Iris pigment epithelial cell (primary cell): ENCODE data around the gene TBC1D1.

Source experiments
- DNase-seq: peaks from one replicate; pipeline ENCODE4 v3.0.0-alpha.2; 2011; ENCODE audit warnings: low read depth

TBC1D1 gene

GRCh38 chr4:38176165-38176564, 285.3 kb downstream of the TBC1D1 start:
- DNase-seq, result no peak

- DNase-seq, result no peak
Observed at GRCh38 chr4:38177035-38177546, 286.2 kb downstream of the TBC1D1 start.

DNA sequence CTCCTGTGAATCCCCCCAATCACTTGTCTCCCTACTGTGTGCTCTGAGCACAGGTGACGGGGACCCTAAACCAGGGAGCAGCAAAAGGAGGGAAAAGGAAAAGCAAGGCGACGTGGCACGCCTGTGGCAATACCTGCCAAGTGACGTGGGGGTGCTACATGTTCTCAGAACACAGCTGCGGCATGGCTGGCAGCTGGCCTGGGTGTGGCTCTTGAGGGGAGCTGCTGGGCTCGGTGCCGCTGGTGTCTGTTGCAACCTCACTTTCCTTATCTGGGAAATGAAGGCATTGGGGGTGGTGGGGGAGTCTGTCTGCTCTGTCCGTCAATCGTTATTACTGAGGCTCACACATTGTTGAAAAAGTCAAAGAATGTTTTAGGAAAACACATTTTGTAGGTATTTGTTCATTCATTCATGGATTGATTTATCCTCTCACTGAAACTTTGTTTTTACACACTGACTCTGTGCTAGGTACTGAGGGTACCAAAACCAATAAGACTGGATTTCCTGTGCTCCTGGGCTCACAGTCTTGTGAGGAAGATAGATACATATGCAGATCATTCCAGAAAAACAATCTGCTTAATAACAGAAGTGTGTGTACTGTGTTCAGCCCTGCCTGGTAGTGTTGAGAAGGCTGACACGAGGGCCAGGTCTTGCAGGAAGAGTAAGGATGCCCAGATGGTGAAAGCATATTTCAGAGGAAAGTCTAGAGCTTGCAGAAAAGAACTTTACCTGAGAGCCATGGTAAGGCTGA, 286.9 kb downstream of the TBC1D1 start:
- DNase-seq, result no peak

GRCh38 chr4:38178392-38178995, 287.6 kb downstream of the TBC1D1 start:
- no peak for DNase-seq

GRCh38 chr4:38179690-38180377, 288.9 kb downstream of the TBC1D1 start:
- peak; percentile 60 for DNase-seq

DNA sequence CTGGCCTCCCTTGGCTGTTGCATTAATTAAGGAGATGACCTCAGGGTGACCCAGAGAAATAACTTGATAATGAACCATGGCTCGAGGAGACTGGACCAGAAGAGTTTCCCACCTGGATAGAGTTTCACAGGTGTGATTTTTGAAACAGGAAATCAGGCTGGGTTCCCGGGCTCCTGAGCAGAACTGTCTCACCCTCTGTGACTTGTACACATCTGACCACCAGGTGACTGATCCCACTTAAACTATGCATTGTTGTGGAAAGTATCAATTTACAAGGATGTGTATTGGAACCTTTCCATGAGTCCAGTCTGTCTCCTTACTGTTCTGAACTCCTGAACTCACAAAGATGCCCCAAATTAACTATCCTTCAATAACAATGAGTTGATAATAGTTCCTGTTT, 289.6 kb downstream of the TBC1D1 start:
- no peak for DNase-seq

DNA sequence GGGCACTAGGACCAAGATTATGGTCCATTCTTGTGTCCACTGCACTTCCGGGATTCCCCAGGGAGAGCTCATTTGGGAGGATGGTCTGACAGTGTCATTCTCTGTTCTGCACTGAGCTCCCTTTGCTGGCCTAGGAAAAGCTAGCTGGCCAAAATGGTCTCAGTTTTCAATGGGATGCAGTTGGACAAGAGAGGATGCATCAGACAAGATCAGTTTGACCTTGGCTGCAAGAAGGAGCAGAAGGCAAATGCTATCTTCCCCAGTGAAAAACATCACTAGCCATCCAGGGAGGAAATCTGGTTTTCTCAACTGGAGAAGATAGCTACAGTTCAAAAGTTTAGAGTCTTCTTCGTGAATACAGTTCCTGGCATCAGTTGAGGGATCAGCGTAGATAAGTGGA, 290.4 kb downstream of the TBC1D1 start:
- no peak for DNase-seq

DNA sequence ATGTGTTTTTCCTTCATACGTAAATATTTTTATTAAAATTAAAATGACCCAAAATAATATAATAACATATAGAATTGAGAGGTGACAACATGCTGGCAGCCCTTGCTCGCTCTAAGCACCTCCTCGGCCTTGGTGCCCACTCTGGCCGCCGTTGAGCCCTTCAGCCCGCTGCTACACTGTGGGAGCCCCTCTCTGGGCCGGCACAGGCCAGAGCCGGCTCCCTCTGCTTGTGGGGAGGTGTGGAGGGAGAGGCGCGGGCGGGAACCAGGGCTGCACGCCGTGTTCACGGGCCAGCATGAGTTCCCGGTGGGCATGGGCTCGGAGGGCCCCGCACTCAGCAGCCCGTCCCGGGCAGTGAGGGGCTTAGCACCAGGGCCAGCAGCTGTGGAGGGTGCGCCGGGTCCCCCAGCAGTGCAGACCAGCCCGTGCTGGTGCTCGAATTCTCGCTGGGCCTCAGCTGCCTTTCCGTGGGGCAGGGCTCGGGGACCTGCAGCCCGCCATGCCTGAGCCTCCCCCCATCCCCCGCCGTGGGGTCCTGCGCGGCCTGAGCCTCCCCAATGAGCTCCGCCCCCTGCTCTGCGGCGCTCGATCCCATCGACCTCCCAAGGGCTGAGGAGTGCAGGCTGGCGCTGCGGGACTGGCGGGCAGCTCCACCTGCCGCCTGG, 291.6 kb downstream of the TBC1D1 start:
- DNase-seq, result no peak

GRCh38 chr4:38184404-38184803, 293.5 kb downstream of the TBC1D1 start:
- no peak for DNase-seq

DNA sequence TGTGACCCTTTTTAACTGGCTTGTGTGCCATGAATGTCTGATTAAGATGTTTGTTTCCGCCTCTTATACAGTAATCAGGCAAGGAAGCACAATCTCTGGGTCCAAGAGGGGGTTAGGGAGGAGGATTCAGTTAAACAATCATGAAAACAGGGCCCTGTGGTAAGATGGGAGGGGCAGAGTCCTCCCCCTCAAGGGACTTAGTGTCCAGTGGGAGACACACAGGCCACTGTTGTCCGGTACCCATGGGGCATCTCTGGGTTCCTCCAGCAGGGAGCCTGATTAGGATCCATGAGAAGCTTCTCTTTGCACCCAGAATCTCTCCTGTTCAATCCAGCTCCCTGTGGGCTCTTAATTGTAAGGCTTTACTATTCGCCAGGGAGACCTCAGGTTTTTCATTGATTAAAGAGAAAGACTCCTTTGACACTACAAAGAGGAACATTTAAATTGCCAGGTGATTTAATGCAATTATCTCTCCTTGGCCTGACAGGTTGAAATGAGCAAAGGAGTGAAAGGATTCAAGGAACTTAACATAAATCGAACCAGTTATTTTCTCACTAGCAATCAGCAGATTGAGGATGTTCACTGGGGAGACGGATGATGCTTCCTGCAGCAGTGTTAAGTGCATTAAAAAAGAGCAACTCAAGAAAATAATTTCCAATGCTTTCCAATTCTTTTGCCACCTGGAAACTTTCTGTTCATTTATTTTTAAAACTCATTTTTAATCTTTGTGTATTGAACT, 294.7 kb downstream of the TBC1D1 start:
- no peak for DNase-seq

DNA sequence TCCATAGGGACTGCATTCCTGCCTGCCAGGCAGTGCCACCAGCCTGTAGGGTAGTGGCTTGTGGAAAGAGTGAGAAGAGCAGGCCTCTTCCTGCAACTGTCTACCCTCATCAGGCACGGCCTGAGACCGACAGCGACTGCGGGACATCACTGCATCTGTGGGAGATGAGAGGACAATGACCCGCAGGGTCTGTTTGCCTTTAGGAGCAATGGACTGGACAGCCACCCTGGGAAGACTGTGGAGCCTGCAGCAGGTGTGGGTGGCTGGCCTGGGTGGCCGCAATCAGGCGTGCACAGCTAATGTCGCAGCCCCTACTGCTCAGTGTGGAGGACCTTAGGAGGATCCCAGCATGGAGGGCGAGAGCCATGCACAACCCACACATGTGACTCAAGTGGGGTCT, 297.3 kb downstream of the TBC1D1 start:
- DNase-seq, result no peak

GRCh38 chr4:38188631-38189101, 297.8 kb downstream of the TBC1D1 start:
- no peak for DNase-seq
